ENCODE measurements around the gene ANKHD1.
A peak's percentile ranks its signal among the peaks of the same experiment; 100 is the strongest.

ANKHD1 gene

DNA sequence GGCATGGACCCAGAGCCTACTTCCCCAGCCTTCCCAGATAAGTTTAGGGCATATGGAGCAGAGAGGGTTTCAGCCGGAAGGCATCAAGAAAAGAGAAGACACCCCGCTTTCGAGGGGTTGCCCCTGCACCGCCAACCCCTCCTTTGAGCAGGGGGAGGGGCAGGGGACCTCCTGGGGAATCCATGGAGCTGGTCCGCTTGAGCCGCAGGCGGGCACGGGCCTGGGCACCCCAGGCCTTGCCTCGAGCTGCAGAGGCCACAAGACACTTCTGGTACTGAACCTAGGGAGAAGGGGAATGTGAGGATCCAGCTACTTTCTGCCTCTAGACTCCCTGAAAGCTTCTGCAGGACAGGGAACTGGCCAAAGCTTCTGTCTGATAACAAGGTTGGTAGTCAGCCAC is 156.9 kb downstream of the ANKHD1 start:
- DNase-seq (ENCODE audit: low read depth), result no peak
- TF ChIP-seq, protein P1, sequence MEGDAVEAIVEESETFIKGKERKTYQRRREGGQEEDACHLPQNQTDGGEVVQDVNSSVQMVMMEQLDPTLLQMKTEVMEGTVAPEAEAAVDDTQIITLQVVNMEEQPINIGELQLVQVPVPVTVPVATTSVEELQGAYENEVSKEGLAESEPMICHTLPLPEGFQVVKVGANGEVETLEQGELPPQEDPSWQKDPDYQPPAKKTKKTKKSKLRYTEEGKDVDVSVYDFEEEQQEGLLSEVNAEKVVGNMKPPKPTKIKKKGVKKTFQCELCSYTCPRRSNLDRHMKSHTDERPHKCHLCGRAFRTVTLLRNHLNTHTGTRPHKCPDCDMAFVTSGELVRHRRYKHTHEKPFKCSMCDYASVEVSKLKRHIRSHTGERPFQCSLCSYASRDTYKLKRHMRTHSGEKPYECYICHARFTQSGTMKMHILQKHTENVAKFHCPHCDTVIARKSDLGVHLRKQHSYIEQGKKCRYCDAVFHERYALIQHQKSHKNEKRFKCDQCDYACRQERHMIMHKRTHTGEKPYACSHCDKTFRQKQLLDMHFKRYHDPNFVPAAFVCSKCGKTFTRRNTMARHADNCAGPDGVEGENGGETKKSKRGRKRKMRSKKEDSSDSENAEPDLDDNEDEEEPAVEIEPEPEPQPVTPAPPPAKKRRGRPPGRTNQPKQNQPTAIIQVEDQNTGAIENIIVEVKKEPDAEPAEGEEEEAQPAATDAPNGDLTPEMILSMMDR (IDR thresholded peaks at IDR 0.05; ENCODE audit: insufficient read depth, low read depth, low read length, missing control alignments), result no peak
- H3K4me3 ChIP-seq (ENCODE audit: low read depth, low read length), result no peak overlapping the region

GRCh38 chr5:140560227-140560626 is 158.6 kb downstream of the ANKHD1 start:
- H3K4me3 ChIP-seq (ENCODE audit: low read depth, low read length), result no peak overlapping the region
- TF ChIP-seq, protein P1 (IDR thresholded peaks at IDR 0.05; ENCODE audit: insufficient read depth, low read depth, low read length, missing control alignments), result no peak
- DNase-seq (ENCODE audit: low read depth), result no peak

DNA sequence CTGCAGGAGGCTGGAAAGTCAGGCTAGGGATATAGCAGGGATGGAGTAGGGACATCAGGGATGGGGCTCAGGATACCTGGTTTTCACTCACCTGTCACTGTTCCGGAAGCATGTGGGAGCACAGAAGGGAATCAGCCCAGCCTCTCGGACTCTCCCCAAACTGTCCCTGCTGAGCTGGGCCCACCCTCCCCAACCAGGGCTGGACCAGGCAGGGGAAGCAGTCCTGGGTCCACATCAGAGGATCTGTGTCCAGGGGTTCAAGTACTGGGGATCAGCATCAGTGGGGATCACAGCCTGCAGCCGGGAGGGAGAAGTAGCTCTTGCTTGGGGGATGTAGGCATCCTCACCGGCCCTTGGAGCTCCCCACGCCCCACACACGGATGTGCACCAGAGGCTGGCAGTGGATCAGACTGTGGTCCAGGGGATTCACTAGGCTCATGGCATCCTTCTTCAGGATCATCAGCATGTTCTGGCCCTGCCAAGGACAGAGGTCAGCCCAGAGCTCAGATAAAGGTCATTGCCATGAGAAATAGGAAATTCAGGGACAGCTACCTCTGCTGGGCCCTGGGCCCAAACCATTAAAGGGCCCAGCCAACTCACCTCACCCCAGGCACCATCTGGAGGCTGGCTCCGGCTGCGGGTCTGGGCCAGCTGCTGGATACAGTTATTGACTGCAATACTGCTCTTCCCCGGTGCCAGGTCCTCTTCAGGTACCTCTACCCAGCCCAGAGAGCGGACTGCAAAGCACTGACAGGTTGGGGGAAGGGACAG is 160.3 kb downstream of the ANKHD1 start:
- H3K4me3 ChIP-seq (ENCODE audit: low read depth, low read length), result no peak overlapping the region
- DNase-seq (ENCODE audit: low read depth), result no peak

DNA sequence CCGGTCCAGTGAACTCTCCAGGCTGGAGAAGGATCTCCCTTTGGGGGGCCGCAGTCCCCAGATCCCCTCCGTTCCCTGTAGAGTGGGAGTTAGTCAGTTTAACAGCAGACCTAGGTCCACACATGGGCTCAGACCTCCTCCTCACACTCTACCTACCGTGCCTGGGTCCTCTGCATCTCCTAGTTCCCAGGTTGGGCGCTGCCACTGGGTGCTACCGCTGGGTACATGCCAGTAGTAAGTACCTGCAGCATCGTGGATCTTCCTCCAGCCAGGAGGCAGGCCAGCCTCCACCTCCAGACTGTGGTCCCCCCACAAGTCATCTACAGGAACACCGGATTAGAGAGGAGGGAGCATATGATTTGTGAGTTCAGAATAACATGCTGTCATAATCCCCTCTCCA is 162.0 kb downstream of the ANKHD1 start:
- no peak for DNase-seq (ENCODE audit: low read depth)
- H3K4me3 ChIP-seq (ENCODE audit: low read depth, low read length), result peak overlapping the region; percentile 93
- TF ChIP-seq, protein P1 (IDR thresholded peaks at IDR 0.05; ENCODE audit: insufficient read depth, low read depth, low read length, missing control alignments), result no peak

More for the DNA sequence above, 160.3 kb downstream of the ANKHD1 start:
- TF ChIP-seq, protein P1 (IDR thresholded peaks at IDR 0.05; ENCODE audit: insufficient read depth, low read depth, low read length, missing control alignments), result no peak

GRCh38 chr5:140564196-140565023 is 162.8 kb downstream of the ANKHD1 start, which contains the start of the genes APBB3 and SLC35A4:
Gene APBB3 (minus strand): TSS chr5:140564598. CDS start chr5:140564245, 353 bp downstream.
Gene SLC35A4 (plus strand): TSS chr5:140564828. CDS start chr5:140567170, 2,342 bp downstream.
- peak within 1 kb of the TSS; percentile 93 for H3K4me3 ChIP-seq (ENCODE audit: low read depth, low read length)
- TF ChIP-seq, protein P1 (IDR thresholded peaks at IDR 0.05; ENCODE audit: insufficient read depth, low read depth, low read length, missing control alignments), result no peak
- peak; percentile 99 for DNase-seq (ENCODE audit: low read depth)

GRCh38 chr5:140565024-140565779 is 163.6 kb downstream of the ANKHD1 start:
- DNase-seq (ENCODE audit: low read depth), result no peak
- TF ChIP-seq, protein P1 (IDR thresholded peaks at IDR 0.05; ENCODE audit: insufficient read depth, low read depth, low read length, missing control alignments), result no peak

More at GRCh38 chr5:140565024-140565779, 163.6 kb downstream of the ANKHD1 start:
- H3K4me3 ChIP-seq (ENCODE audit: low read depth, low read length), result peak overlapping the region; percentile 93

Data from GM12865 (cell line).